ENCODE measurements around the gene UNC13D.

Gene UNC13D

GRCh38 chr17:75803883-75804282 is 40.3 kb downstream of the UNC13D start:
- no peak overlapping the region for H3K4me3 ChIP-seq (ENCODE audit: insufficient read depth, low read length, poor library complexity, severe bottlenecking)
- no peak overlapping the region for H2AFZ ChIP-seq (ENCODE audit: low read depth, low read length, severe bottlenecking)
- H3K36me3 ChIP-seq (ENCODE audit: low read length) = no peaks in the 10 kb centered on the region
- H3K9me3 ChIP-seq (ENCODE audit: insufficient read depth, low read length) = no peaks in the 10 kb centered on the region
- no peak for TF ChIP-seq EZH2phosphoT487 (conservative IDR thresholded peaks at IDR 0.05; ENCODE audit: low read length)
- TF ChIP-seq CTCF (IDR thresholded peaks at IDR 0.05; ENCODE audit: insufficient read depth, low read length, poor library complexity, severe bottlenecking) = no peak
- H3K9ac ChIP-seq (ENCODE audit: low read length) = no peak overlapping the region
- peaks cover 6% of the 10 kb centered on the region; the same call in 1 of the 2 replicates for H3K79me2 ChIP-seq (ENCODE audit: insufficient read depth, low read length)
- no peak overlapping the region for H3K27ac ChIP-seq (ENCODE audit: low read depth, low read length)
- no peaks in the 10 kb centered on the region for H4K20me1 ChIP-seq (ENCODE audit: low read depth, low read length)
- H3K27me3 ChIP-seq (ENCODE audit: low read length) = no peaks in the 10 kb centered on the region
- H3F3A ChIP-seq (ENCODE audit: insufficient read depth) = no peaks in the 10 kb centered on the region
- no peak overlapping the region for H3K4me2 ChIP-seq (ENCODE audit: low read depth, low read length, poor library complexity, severe bottlenecking)
- H3K9me2 ChIP-seq (replicated peaks; ENCODE audit: insufficient read depth, low read length) = no peaks in the 10 kb centered on the region

- no peak overlapping the region for H3K9ac ChIP-seq (ENCODE audit: low read length)
- H4K20me1 ChIP-seq (ENCODE audit: low read depth, low read length) = no peaks in the 10 kb centered on the region
- no peak overlapping the region for H3K4me2 ChIP-seq (ENCODE audit: low read depth, low read length, poor library complexity, severe bottlenecking)
- H3K9me2 ChIP-seq (replicated peaks; ENCODE audit: insufficient read depth, low read length) = no peaks in the 10 kb centered on the region
- H3K27me3 ChIP-seq (ENCODE audit: low read length) = no peaks in the 10 kb centered on the region
- no peak for TF ChIP-seq EZH2phosphoT487 (conservative IDR thresholded peaks at IDR 0.05; ENCODE audit: low read length)
- TF ChIP-seq CTCF (IDR thresholded peaks at IDR 0.05; ENCODE audit: insufficient read depth, low read length, poor library complexity, severe bottlenecking) = no peak
- H2AFZ ChIP-seq (ENCODE audit: low read depth, low read length, severe bottlenecking) = no peak overlapping the region
- peaks cover 32% of the 10 kb centered on the region for H3K79me2 ChIP-seq (ENCODE audit: insufficient read depth, low read length)
- no peaks in the 10 kb centered on the region for H3F3A ChIP-seq (ENCODE audit: insufficient read depth)
- no peak overlapping the region for H3K27ac ChIP-seq (ENCODE audit: low read depth, low read length)
- no peaks in the 10 kb centered on the region for H3K9me3 ChIP-seq (ENCODE audit: insufficient read depth, low read length)
- no peak overlapping the region for H3K4me3 ChIP-seq (ENCODE audit: insufficient read depth, low read length, poor library complexity, severe bottlenecking)
- 0 out of 2 replicates have a peak, but pooled peaks cover 5% of the 10 kb centered on the region for H3K36me3 ChIP-seq (ENCODE audit: low read length)
Observed at GRCh38 chr17:75799402-75799801, 44.8 kb downstream of the UNC13D start.

- Histone ChIP-seq H3K27ac (ENCODE audit: low read depth, low read length) (no peak overlapping the region), H3K79me2 (ENCODE audit: insufficient read depth, low read length) (peaks cover 58% of the 10 kb centered on the region)
- TF ChIP-seq CTCF (IDR thresholded peaks at IDR 0.05; ENCODE audit: insufficient read depth, low read length, poor library complexity, severe bottlenecking) (no peak), EZH2phosphoT487 (conservative IDR thresholded peaks at IDR 0.05; ENCODE audit: low read length) (no peak)
Observed at GRCh38 chr17:75795820-75796607, 48.2 kb downstream of the UNC13D start.

More at GRCh38 chr17:75795820-75796607, 48.2 kb downstream of the UNC13D start:
- Histone ChIP-seq H3K27me3 (ENCODE audit: low read length) (no peaks in the 10 kb centered on the region), H3K36me3 (ENCODE audit: low read length) (peaks cover 16% of the 10 kb centered on the region; the same call in 1 of the 2 replicates), H3K4me2 (ENCODE audit: low read depth, low read length, poor library complexity, severe bottlenecking) (no peak overlapping the region), H4K20me1 (ENCODE audit: low read depth, low read length) (no peaks in the 10 kb centered on the region), H3F3A (ENCODE audit: insufficient read depth) (peaks cover 3% of the 10 kb centered on the region; the same call in 1 of the 2 replicates), H3K4me3 (ENCODE audit: insufficient read depth, low read length, poor library complexity, severe bottlenecking) (no peak overlapping the region), H2AFZ (ENCODE audit: low read depth, low read length, severe bottlenecking) (no peak overlapping the region), H3K9ac (ENCODE audit: low read length) (no peak overlapping the region), H3K9me2 (replicated peaks; ENCODE audit: insufficient read depth, low read length) (no peaks in the 10 kb centered on the region), H3K9me3 (ENCODE audit: insufficient read depth, low read length) (no peaks in the 10 kb centered on the region)
